ENCODE results near the gene TMTC4.
"Not testable (repeated sequence)": the region's sequence is repeated elsewhere in the genome, so short reads cannot be mapped to it uniquely, and the experiment has no call there.

The TMTC4 gene

GRCh38 chr13:100674572-100674871 lies at the start of gene TMTC4:
Gene TMTC4, minus strand, starts transcription at chr13:100674795. Its CDS starts 4,433 bp downstream, at chr13:100670362.
- DNase-seq = no peak

- DNase-seq = no peak
Observed at GRCh38 chr13:100722517-100722916, 47.9 kb upstream of the TMTC4 start.

- peak; percentile 44 for DNase-seq
Observed at GRCh38 chr13:100721885-100722512, 47.4 kb upstream of the TMTC4 start.

- DNase-seq = no peak
Observed at GRCh38 chr13:100715604-100716003, 41.0 kb upstream of the TMTC4 start.

GRCh38 chr13:100714478-100714877 lies 39.9 kb upstream of the TMTC4 start:
- no peak for DNase-seq

GRCh38 chr13:100710176-100710575 lies 35.6 kb upstream of the TMTC4 start:
- peak; percentile 35 for DNase-seq

GRCh38 chr13:100707818-100708740 lies 33.5 kb upstream of the TMTC4 start:
- DNase-seq = peak; percentile 92

GRCh38 chr13:100698331-100698730 lies 23.7 kb upstream of the TMTC4 start:
- DNase-seq = not testable (repeated sequence)

GRCh38 chr13:100695509-100695773 lies 20.8 kb upstream of the TMTC4 start:
- no peak for DNase-seq

GRCh38 chr13:100694722-100695508 lies 20.3 kb upstream of the TMTC4 start:
- peak; percentile 83 for DNase-seq

GRCh38 chr13:100689191-100689590 lies 14.6 kb upstream of the TMTC4 start:
- no peak for DNase-seq

GRCh38 chr13:100680131-100680530 lies 5.5 kb upstream of the TMTC4 start:
- DNase-seq = no peak

GRCh38 chr13:100677128-100677527 lies 2.5 kb upstream of the TMTC4 start:
- not testable (repeated sequence) for DNase-seq

GRCh38 chr13:100675661-100676129 lies 1.1 kb upstream of the TMTC4 start:
- no peak for DNase-seq

- DNase-seq = peak; percentile 89
Observed at GRCh38 chr13:100674872-100675660, 471 bp upstream of the TMTC4 start.

GRCh38 chr13:100673713-100674571 lies 653 bp downstream of the TMTC4 start:
- DNase-seq = peak; percentile 71

- no peak for DNase-seq
Observed at GRCh38 chr13:100673376-100673712, 1.3 kb downstream of the TMTC4 start.

- no peak for DNase-seq
Observed at GRCh38 chr13:100671389-100672182, 3.0 kb downstream of the TMTC4 start.

- DNase-seq = peak; percentile 21
Observed at GRCh38 chr13:100668408-100668807, 6.2 kb downstream of the TMTC4 start.

- no peak for DNase-seq
Observed at GRCh38 chr13:100667894-100668293, 6.7 kb downstream of the TMTC4 start.

- no peak for DNase-seq
Observed at GRCh38 chr13:100666124-100666523, 8.5 kb downstream of the TMTC4 start.
